Ovary (tissue), 9 donors: ENCODE results near the gene ICE2. TPM values are rescaled to one million over a fixed set of nuclear protein-coding genes. Genes with fewer than 3 reads are reported as not detected.
A peak's percentile ranks its signal among the peaks of the same experiment; 100 is the strongest.

Experiments used
- DNase-seq, 5 donors: peaks; one replicate each; pipeline ENCODE4 v3.0.0-alpha.2; 2019 to 2020
- H3K27ac ChIP-seq, 2 donors: fragments of 200-600 bp; one replicate each; pipeline versions ENCODE4 v1.5.1 to v1.8.0; 2019 to 2022
- H3K27me3 ChIP-seq: fragments of 200-600 bp; one replicate; pipeline ENCODE4 v1.8.0; 2022
- H3K36me3 ChIP-seq: fragments of 200-600 bp; sonication (generic); one replicate; pipeline ENCODE4 v1.5.1; 2019
- H3K4me1 ChIP-seq: one replicate; pipeline ENCODE4 v1.8.1; 2013; ENCODE audit warnings: mild to moderate bottlenecking, moderate library complexity; ENCODE audit not compliant: insufficient read depth
- H3K4me3 ChIP-seq: fragments of 200-600 bp; sonication (generic); one replicate; pipeline ENCODE4 v1.5.1; 2017
- H3K9me3 ChIP-seq, 2 donors: fragments of 200-600 bp in 1 of 2; sonication (generic) in 1 of 2; one replicate each; pipeline versions ENCODE4 v1.5.1 to v1.8.1; 2013 to 2019; ENCODE audit warnings: mild to moderate bottlenecking in 1 of 2, moderate library complexity in 1 of 2
- EP300 ChIP-seq: sonication (generic); formaldehyde crosslinking; IDR thresholded peaks from one replicate; pipeline ENCODE4 v1.6.1; 2017; ENCODE audit warnings: antibody characterized with exemption
- POLR2A ChIP-seq: fragments of 450-650 bp; IDR thresholded peaks from one replicate; pipeline ENCODE4 v1.6.1; 2017; ENCODE audit warnings: antibody characterized with exemption, mild to moderate bottlenecking, moderate library complexity
- WGBS, 3 donors: extraction: QIAGEN DNeasy Blood & Tissue Kit in 1 of 3; methylation state at CpG; one replicate each; pipeline versions ENCODE4 v1.1.5 to v1.1.7; 2013 to 2017; 5-methylcytosine and 5-hydroxymethylcytosine counted together
- intact Hi-C, 4 donors: fragments of 100-400 bp; cut with DNase I; formaldehyde crosslinking; loops; one replicate each; pipeline versions ENCODE4 v1.11.0 to v1.15.1; 2022 to 2023
- polyA plus RNA-seq, 2 donors: library from polyadenylated mRNA; stranded (reverse); fragments of 200-250 nt in 1 of 2; fragments of 350-450 nt in 1 of 2; fragmentation: Illumina TruSeq in 1 of 2; extraction: RNeasy Lipid Tissue Mini Kit (QIAGEN cat#74804) in 1 of 2; gene quantifications; one replicate each; pipeline ENCODE4 v1.2.3, GENCODE V29; 2013 to 2014
- total RNA-seq, 7 donors: library from RNA; depleted of rRNA in 2 of 7; stranded (reverse); fragments of >200 nt in 2 of 7; fragmentation: NEBNext Ultra II Directional in 3 of 7; extraction: Animal tissue kit (Norgen Biotek cat#: 25700) in 3 of 7; gene quantifications; one replicate each; pipeline versions ENCODE4 v1.1.0 to v1.2.4, GENCODE V29; 2016 to 2023
- TF ChIP-seq, protein P1 (sequence below), 3 donors: fragments of 450-650 bp in 2 of 3; fragments of 200-600 bp in 1 of 3; IDR thresholded peaks; one replicate each; pipeline versions ENCODE4 v1.5.1 to v1.8.0; 2016 to 2022; ENCODE audit warnings: antibody characterized with exemption in 3 of 3, mild to moderate bottlenecking in 1 of 3
- donor health status: DM: no; HTN: no; CAD: no; lungs with moderate emphysema.
- donor health status: DM: no; HTN: no; CAD: no.
- donor health status: Bipolar disorder and iron deficiency.
- donor health status: DM: yes; HTN: yes; CAD: no.
- donor health status: DM: no; HTN: no; CAD: no.
- donor health status: DM: yes; HTN: yes; CAD: no.

ICE2 gene
- total and polyA plus RNA-seq, 9 donors = 16.4 to 72.0 (median 53.0) TPM

DNA sequence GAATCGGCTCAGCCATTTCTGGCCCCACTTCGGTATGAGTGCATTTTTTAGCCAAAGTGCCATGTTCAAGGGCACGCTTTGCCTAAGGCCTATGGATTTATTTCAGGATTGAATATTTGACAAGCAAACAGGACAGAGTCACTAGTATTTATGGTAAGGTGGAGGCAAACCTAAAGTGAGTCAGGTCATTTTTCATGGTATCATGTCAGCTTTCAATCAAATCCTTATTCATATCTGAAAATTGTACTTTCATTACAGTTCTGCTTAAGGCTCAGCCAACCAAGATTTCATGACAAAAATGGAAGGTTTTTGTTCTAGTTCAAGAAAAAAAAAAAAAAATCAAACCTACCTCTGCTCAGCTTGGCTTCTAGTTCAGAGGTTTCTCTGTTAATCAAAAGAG is 30.5 kb upstream of the ICE2 start:
- Histone ChIP-seq H3K27ac (no peak overlapping the region), H3K36me3 (no peaks in the 10 kb centered on the region), H3K4me3 (no peak overlapping the region), H3K4me1 (no peaks in the 10 kb centered on the region), H3K9me3 (no peaks in the 10 kb centered on the region), H3K27me3 (no peaks in the 10 kb centered on the region)
- TF ChIP-seq, protein P1, sequence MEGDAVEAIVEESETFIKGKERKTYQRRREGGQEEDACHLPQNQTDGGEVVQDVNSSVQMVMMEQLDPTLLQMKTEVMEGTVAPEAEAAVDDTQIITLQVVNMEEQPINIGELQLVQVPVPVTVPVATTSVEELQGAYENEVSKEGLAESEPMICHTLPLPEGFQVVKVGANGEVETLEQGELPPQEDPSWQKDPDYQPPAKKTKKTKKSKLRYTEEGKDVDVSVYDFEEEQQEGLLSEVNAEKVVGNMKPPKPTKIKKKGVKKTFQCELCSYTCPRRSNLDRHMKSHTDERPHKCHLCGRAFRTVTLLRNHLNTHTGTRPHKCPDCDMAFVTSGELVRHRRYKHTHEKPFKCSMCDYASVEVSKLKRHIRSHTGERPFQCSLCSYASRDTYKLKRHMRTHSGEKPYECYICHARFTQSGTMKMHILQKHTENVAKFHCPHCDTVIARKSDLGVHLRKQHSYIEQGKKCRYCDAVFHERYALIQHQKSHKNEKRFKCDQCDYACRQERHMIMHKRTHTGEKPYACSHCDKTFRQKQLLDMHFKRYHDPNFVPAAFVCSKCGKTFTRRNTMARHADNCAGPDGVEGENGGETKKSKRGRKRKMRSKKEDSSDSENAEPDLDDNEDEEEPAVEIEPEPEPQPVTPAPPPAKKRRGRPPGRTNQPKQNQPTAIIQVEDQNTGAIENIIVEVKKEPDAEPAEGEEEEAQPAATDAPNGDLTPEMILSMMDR (IDR thresholded peaks at IDR 0.05) = no peak
- TF ChIP-seq POLR2A = no peak
- TF ChIP-seq EP300 = no peak
- intact Hi-C loops = loop anchor here in 2 of 4 donors (5.0 kb wide), 2 partner anchors 543 to 1328 kb away; no protein-coding TSS in a partner anchor
- 80 to 89% (median 83%) methylated on average over 3 of the region's 3 CpGs for WGBS, 3 donors
- DNase-seq = no peak

DNA sequence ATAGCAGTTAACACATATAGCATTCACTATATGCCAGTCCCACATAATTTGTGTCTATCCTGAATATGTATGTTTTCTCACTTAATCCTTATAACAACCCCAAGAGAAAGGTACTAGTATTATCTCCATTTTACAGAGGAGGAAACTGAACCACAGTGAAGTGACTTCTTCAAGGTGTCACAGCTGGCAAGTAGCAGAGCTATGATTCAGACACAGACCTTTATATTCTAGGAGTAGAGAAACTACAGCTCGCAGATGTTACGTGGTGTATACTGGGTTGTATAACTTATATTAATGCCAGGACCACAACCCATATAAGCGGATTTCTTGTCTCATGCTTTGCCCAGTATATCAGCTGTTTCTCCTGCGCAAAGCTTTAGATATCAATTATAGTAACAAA is 29.5 kb upstream of the ICE2 start:
- no peaks in the 10 kb centered on the region for H3K9me3 ChIP-seq
- no peak for DNase-seq
- H3K36me3 ChIP-seq = no peaks in the 10 kb centered on the region
- TF ChIP-seq EP300 (no peak), POLR2A (no peak)
- TF ChIP-seq, protein P1 (IDR thresholded peaks at IDR 0.05) = no peak
- H3K27ac ChIP-seq = no peak overlapping the region
- no peaks in the 10 kb centered on the region for H3K4me1 ChIP-seq
- intact Hi-C loops = loop anchor here in 2 of 4 donors (5.0 kb wide), 2 partner anchors 544 to 1329 kb away; no protein-coding TSS in a partner anchor
- H3K4me3 ChIP-seq = no peak overlapping the region
- no peaks in the 10 kb centered on the region for H3K27me3 ChIP-seq
- 94 to 99% (median 97%) methylated on average over 4 of the region's 4 CpGs for whole genome bisulfite sequencing, 3 donors

DNA sequence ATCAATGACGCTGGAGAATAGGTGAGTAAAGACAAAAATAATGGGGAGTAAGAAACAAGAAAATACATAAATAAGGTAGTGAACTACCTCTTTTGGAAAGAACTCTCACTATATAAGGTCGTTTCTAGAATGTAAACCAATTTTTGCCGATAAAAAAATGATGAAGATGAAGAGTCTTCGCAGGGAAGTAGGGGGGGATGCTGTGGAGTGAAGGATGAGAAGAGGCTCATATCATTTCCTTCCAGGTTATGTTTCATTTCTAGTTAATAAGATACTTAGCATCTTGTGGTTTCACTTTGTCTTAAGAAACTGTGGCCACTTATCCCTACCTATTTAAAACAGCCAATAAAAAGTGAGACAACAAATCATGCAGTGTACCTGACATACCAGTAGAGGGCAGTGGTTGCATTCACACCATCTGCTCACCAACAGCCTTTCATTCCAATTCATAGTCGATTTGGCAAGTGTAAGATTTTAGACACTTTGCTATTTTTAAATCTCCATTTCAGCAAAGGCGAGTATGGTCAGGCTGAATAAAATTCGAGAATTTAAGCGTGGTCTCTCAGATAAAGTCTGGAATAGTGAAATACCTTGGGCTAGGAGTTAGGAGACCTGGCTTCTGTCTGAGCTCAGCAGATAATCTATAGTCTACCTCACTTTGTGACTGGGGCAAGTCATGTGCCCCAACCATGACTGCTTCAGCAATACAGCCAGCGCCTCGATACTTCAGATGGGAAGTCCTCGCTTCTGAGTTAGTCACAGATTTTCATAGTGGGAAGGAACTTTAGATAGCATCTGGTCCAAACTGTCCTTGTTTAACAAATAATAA is 28.9 kb upstream of the ICE2 start:
- Histone ChIP-seq H3K27ac (no peak overlapping the region), H3K4me1 (no peaks in the 10 kb centered on the region), H3K27me3 (no peaks in the 10 kb centered on the region), H3K36me3 (no peaks in the 10 kb centered on the region), H3K9me3 (no peaks in the 10 kb centered on the region), H3K4me3 (no peak overlapping the region)
- intact Hi-C loops = loop anchor here in 2 of 4 donors (5.0 kb wide), 2 partner anchors 544 to 1329 kb away; no protein-coding TSS in a partner anchor
- 46 to 48% (median 48%) methylated on average over 11 of the region's 11 CpGs for WGBS, 3 donors
- no peak for TF ChIP-seq POLR2A
- TF ChIP-seq, protein P1 (IDR thresholded peaks at IDR 0.05) = peak; percentile 83 to 89 (median 88)
- peak in 2 of 5 donors; percentile 20 to 59 for DNase-seq

DNA sequence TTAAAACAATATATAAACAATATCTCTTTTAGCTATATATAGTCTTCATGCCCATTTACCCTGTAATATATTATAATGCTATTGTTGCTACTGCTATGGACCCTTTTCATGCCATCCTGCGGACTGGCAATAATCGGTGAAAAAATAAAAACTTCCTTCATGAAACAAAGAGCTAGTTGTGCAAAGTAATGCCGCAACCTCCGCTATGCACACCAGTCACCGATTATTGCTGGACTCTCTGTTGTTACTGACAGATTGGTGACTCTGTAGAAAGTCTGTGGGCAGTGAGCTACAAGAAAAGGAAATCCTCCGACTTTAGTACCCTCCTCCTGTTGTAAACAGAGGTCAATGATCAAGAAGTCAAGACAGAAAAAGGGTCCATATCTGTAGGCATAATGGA is 17.9 kb upstream of the ICE2 start:
- DNase-seq = no peak
- H3K4me3 ChIP-seq = no peak overlapping the region
- H3K9me3 ChIP-seq = no peaks in the 10 kb centered on the region
- no peaks in the 10 kb centered on the region for H3K36me3 ChIP-seq
- no peaks in the 10 kb centered on the region for H3K27me3 ChIP-seq
- TF ChIP-seq, protein P1 (IDR thresholded peaks at IDR 0.05) = no peak
- no peak for TF ChIP-seq EP300
- intact Hi-C loops = no loop called here
- WGBS, 3 donors = 91 to 94% (median 93%) methylated on average over 6 of the region's 6 CpGs
- H3K27ac ChIP-seq = no peak overlapping the region
- H3K4me1 ChIP-seq = no peaks in the 10 kb centered on the region
